ENCODE data around the gene SPINT4.
A peak's percentile ranks its signal among the peaks of the same experiment; 100 is the strongest.
"Not testable (repeated sequence)": the region's sequence is repeated elsewhere in the genome, so short reads cannot be mapped to it uniquely, and the experiment has no call there.

SPINT4 gene

GRCh38 chr20:45722047-45722446 is at the start of gene SPINT4:
Gene SPINT4 (plus strand): TSS chr20:45722347. CDS start chr20:45722368, 21 bp downstream.
- no peak for DNase-seq

- no peak for DNase-seq
Measured at GRCh38 chr20:45672765-45673164, 49.4 kb upstream of the SPINT4 start.

- no peak for DNase-seq
Measured at GRCh38 chr20:45679650-45680049, 42.5 kb upstream of the SPINT4 start.

GRCh38 chr20:45685896-45686295 is 36.3 kb upstream of the SPINT4 start:
- DNase-seq, result no peak

- not testable (repeated sequence) for DNase-seq
Measured at GRCh38 chr20:45693346-45693745, 28.8 kb upstream of the SPINT4 start.

- no peak for DNase-seq
Measured at GRCh38 chr20:45695496-45695895, 26.7 kb upstream of the SPINT4 start.

- DNase-seq, result no peak
Measured at GRCh38 chr20:45701104-45701503, 21.0 kb upstream of the SPINT4 start.

- no peak for DNase-seq
Measured at GRCh38 chr20:45701873-45702272, 20.3 kb upstream of the SPINT4 start, which contains the start of gene WFDC13. Gene WFDC13 (plus strand): TSS chr20:45702038. CDS start chr20:45702124, 86 bp downstream.

GRCh38 chr20:45704969-45705637 is 17.0 kb upstream of the SPINT4 start, which contains the start of gene WFDC10B:
Gene WFDC10B (minus strand): TSS chr20:45705019. CDS start chr20:45685992, 19,027 bp downstream.
- no peak for DNase-seq

- DNase-seq, result not testable (repeated sequence)
Measured at GRCh38 chr20:45716141-45716688, 5.9 kb upstream of the SPINT4 start.

- DNase-seq, result no peak
Measured at GRCh38 chr20:45725134-45725533, 3.0 kb downstream of the SPINT4 start.

GRCh38 chr20:45727044-45727443 is 4.9 kb downstream of the SPINT4 start:
- no peak for DNase-seq

- no peak for DNase-seq
Measured at GRCh38 chr20:45732199-45732598, 10.1 kb downstream of the SPINT4 start.

GRCh38 chr20:45735552-45735951 is 13.4 kb downstream of the SPINT4 start:
- DNase-seq, result no peak

- no peak for DNase-seq
Measured at GRCh38 chr20:45735988-45736387, 13.8 kb downstream of the SPINT4 start.

- no peak for DNase-seq
Measured at GRCh38 chr20:45742596-45742995, 20.4 kb downstream of the SPINT4 start.

- DNase-seq, result no peak
Measured at GRCh38 chr20:45745015-45745414, 22.9 kb downstream of the SPINT4 start.

GRCh38 chr20:45751721-45752120 is 29.6 kb downstream of the SPINT4 start:
- DNase-seq, result no peak

- DNase-seq, result peak; percentile 30
Measured at GRCh38 chr20:45752746-45753145, 30.6 kb downstream of the SPINT4 start.

GRCh38 chr20:45758096-45758495 is 35.9 kb downstream of the SPINT4 start:
- no peak for DNase-seq

- not testable (repeated sequence) for DNase-seq
Measured at GRCh38 chr20:45759921-45760320, 37.8 kb downstream of the SPINT4 start.

GRCh38 chr20:45761966-45762365 is 39.8 kb downstream of the SPINT4 start:
- DNase-seq, result not testable (repeated sequence)

- DNase-seq, result not testable (repeated sequence)
Measured at GRCh38 chr20:45764618-45765282, 42.6 kb downstream of the SPINT4 start.

GRCh38 chr20:45765307-45765875 is 43.2 kb downstream of the SPINT4 start:
- DNase-seq, result no peak

Data from stimulated activated CD8-positive, alpha-beta memory T cell treated with anti-CD3 and anti-CD28 coated beads, Interleukin-4, amount 100 ng/mL, for 48 hours (primary cell).